Sigmoid colon (tissue), 4 donors: ENCODE data around the gene TLE7.

Experiments
- CTCF ChIP-seq, 4 experiments: fragments of 450-650 bp in 3 of 4; fragments of 200-600 bp in 1 of 4; IDR thresholded peaks; one replicate each; pipeline ENCODE4 v1.5.1; 2016 to 2019; ENCODE audit warnings: antibody characterized with exemption in 4 of 4, mild to moderate bottlenecking in 3 of 4, moderate library complexity in 2 of 4
- POLR2A ChIP-seq, 2 donors: fragments of 450-650 bp; IDR thresholded peaks; one replicate each; pipeline ENCODE4 v1.6.1; 2016; ENCODE audit warnings: antibody characterized with exemption in 2 of 2, mild to moderate bottlenecking in 2 of 2, moderate library complexity in 2 of 2
- POLR2AphosphoS5 ChIP-seq, 4 donors: sonication (generic); formaldehyde crosslinking; IDR thresholded peaks; one replicate each; pipeline ENCODE4 v1.6.1; 2017; ENCODE audit warnings: antibody characterized with exemption in 4 of 4

GRCh38 chr16:71404364-71404763 lies 37.5 kb downstream of the TLE7 start:
- TF ChIP-seq CTCF (IDR thresholded peaks at IDR 0.05) (no peak), POLR2AphosphoS5 (IDR thresholded peaks at IDR 0.05) (no peak), POLR2A (IDR thresholded peaks at IDR 0.05) (no peak)
